Sigmoid colon (tissue), 7 donors: ENCODE results near the gene STRIP1. TPM values are rescaled to one million over a fixed set of nuclear protein-coding genes. Genes with fewer than 3 reads are reported as not detected.

ENCODE experiments used
- DNase-seq: peaks from one replicate; pipeline ENCODE4 v3.0.0-alpha.2; 2019
- H3K27ac ChIP-seq, 4 donors: fragments of 200-600 bp; sonication (generic); one replicate each; pipeline ENCODE4 v1.5.1; 2016 to 2019; ENCODE audit warnings: mild to moderate bottlenecking in 1 of 4
- H3K27me3 ChIP-seq, 3 donors: fragments of 200-600 bp; sonication (generic); one replicate each; pipeline ENCODE4 v1.5.1; 2019; ENCODE audit warnings: mild to moderate bottlenecking in 1 of 3
- H3K36me3 ChIP-seq, 4 donors: fragments of 200-600 bp; sonication (generic); one replicate each; pipeline ENCODE4 v1.5.1; 2016 to 2019
- H3K4me1 ChIP-seq, 4 donors: fragments of 200-600 bp; sonication (generic); one replicate each; pipeline ENCODE4 v1.5.1; 2017 to 2019
- H3K4me3 ChIP-seq, 4 donors: fragments of 200-600 bp; sonication (generic); one replicate each; pipeline ENCODE4 v1.5.1; 2017 to 2019; ENCODE audit warnings: mild to moderate bottlenecking in 2 of 4, moderate library complexity in 1 of 4
- H3K9me3 ChIP-seq, 4 donors: fragments of 200-600 bp in 3 of 4; sonication (generic) in 3 of 4; one replicate each; pipeline versions ENCODE4 v1.5.1 to v1.6.1; 2013 to 2019
- CTCF ChIP-seq, 4 experiments: fragments of 450-650 bp in 3 of 4; fragments of 200-600 bp in 1 of 4; IDR thresholded peaks; one replicate each; pipeline ENCODE4 v1.5.1; 2016 to 2019; ENCODE audit warnings: antibody characterized with exemption in 4 of 4, mild to moderate bottlenecking in 3 of 4, moderate library complexity in 2 of 4
- EP300 ChIP-seq, 4 donors: sonication (generic); formaldehyde crosslinking; IDR thresholded peaks; one replicate each; pipeline ENCODE4 v1.6.1; 2017; ENCODE audit warnings: antibody characterized with exemption in 4 of 4
- POLR2A ChIP-seq, 2 donors: fragments of 450-650 bp; IDR thresholded peaks; one replicate each; pipeline ENCODE4 v1.6.1; 2016; ENCODE audit warnings: antibody characterized with exemption in 2 of 2, mild to moderate bottlenecking in 2 of 2, moderate library complexity in 2 of 2
- POLR2AphosphoS5 ChIP-seq, 4 donors: sonication (generic); formaldehyde crosslinking; IDR thresholded peaks; one replicate each; pipeline ENCODE4 v1.6.1; 2017; ENCODE audit warnings: antibody characterized with exemption in 4 of 4
- WGBS, 2 donors: extraction: QIAGEN DNeasy Blood & Tissue Kit; methylation state at CpG; one replicate each; pipeline ENCODE4 v1.1.7; 2013; 5-methylcytosine and 5-hydroxymethylcytosine counted together
- intact Hi-C: fragments of 100-400 bp; cut with DNase I; formaldehyde crosslinking; loops from one replicate; pipeline ENCODE4 v1.15.1; 2023
- polyA plus RNA-seq, 3 donors: library from polyadenylated mRNA; stranded (reverse); fragments of 200-250 nt; gene quantifications; one replicate each; pipeline ENCODE4 v1.2.3, GENCODE V29; 2013
- total RNA-seq, 4 donors: library from RNA; depleted of rRNA; stranded (reverse); fragments of >200 nt; gene quantifications; one replicate each; pipeline ENCODE4 v1.1.0, GENCODE V29; 2016
- donor health status: healthy with polysubstance abuse.
- donor health status: Bipolar disorder and iron deficiency.
- donor health status: healthy.

Gene STRIP1
- total and polyA plus RNA-seq, 7 donors = 7.9 to 47.8 (median 32.8) TPM

- peaks cover 0 to 96% (median 81%) of the 10 kb centered on the region in 4 donors for H3K4me1 ChIP-seq
- no peak overlapping the region for H3K4me3 ChIP-seq
Measured at GRCh38 chr1:109994654-109995053, 39.8 kb upstream of the STRIP1 start.

GRCh38 chr1:109995536-109995935 lies 38.9 kb upstream of the STRIP1 start:
- H3K4me1 ChIP-seq = peaks cover 0 to 91% (median 78%) of the 10 kb centered on the region in 4 donors
- H3K27me3 ChIP-seq = no peaks in the 10 kb centered on the region
- no peaks in the 10 kb centered on the region for H3K9me3 ChIP-seq
- 76 to 97% methylated on average over 2 of the region's 2 CpGs for WGBS, 2 donors
- no peak overlapping the region for H3K4me3 ChIP-seq
- intact Hi-C loops = no loop called here
- no peak for DNase-seq
- H3K36me3 ChIP-seq = no peaks in the 10 kb centered on the region
- H3K27ac ChIP-seq = peak overlapping the region; percentile 74 to 81 (median 79)
- no peak for TF ChIP-seq POLR2A (IDR thresholded peaks at IDR 0.05)
- TF ChIP-seq CTCF (IDR thresholded peaks at IDR 0.05) = no peak
- TF ChIP-seq POLR2AphosphoS5 (IDR thresholded peaks at IDR 0.05) = no peak
- no peak for TF ChIP-seq EP300 (IDR thresholded peaks at IDR 0.05)

More at GRCh38 chr1:109994654-109995053, 39.8 kb upstream of the STRIP1 start:
- H3K27me3 ChIP-seq = no peaks in the 10 kb centered on the region
- no peak for DNase-seq
- peak in 3 of 4 donors; percentile 9 to 51 (median 24) for TF ChIP-seq POLR2AphosphoS5 (IDR thresholded peaks at IDR 0.05)
- TF ChIP-seq CTCF (IDR thresholded peaks at IDR 0.05) = no peak
- TF ChIP-seq POLR2A (IDR thresholded peaks at IDR 0.05) = no peak
- peak in 2 of 4 donors; percentile 11 to 26 for TF ChIP-seq EP300 (IDR thresholded peaks at IDR 0.05)
- H3K27ac ChIP-seq = peak overlapping the region; percentile 74 to 81 (median 79)
- WGBS, 2 donors = 24 to 58% methylated on average over 1 of the region's 1 CpG
- intact Hi-C loops = no loop called here
- H3K9me3 ChIP-seq = no peaks in the 10 kb centered on the region
- no peaks in the 10 kb centered on the region for H3K36me3 ChIP-seq

GRCh38 chr1:109996476-109996875 lies 37.9 kb upstream of the STRIP1 start:
- Histone ChIP-seq H3K27me3 (no peaks in the 10 kb centered on the region), H3K9me3 (no peaks in the 10 kb centered on the region), H3K4me3 (no peak overlapping the region), H3K4me1 (peaks cover 0 to 82% (median 69%) of the 10 kb centered on the region in 4 donors), H3K27ac (peak overlapping the region in 2 of 4 donors; percentile 50 to 77), H3K36me3 (no peaks in the 10 kb centered on the region)
- TF ChIP-seq POLR2A (IDR thresholded peaks at IDR 0.05) = no peak
- TF ChIP-seq EP300 (IDR thresholded peaks at IDR 0.05) = no peak
- TF ChIP-seq CTCF (IDR thresholded peaks at IDR 0.05) = no peak
- TF ChIP-seq POLR2AphosphoS5 (IDR thresholded peaks at IDR 0.05) = no peak
- WGBS, 2 donors = 85 to 88% methylated on average over 5 of the region's 5 CpGs
- intact Hi-C loops = no loop called here
- DNase-seq = no peak

- peaks cover 0 to 73% (median 61%) of the 10 kb centered on the region in 4 donors for H3K4me1 ChIP-seq
- no peaks in the 10 kb centered on the region for H3K36me3 ChIP-seq
- TF ChIP-seq POLR2AphosphoS5 (IDR thresholded peaks at IDR 0.05) (no peak), POLR2A (IDR thresholded peaks at IDR 0.05) (no peak), EP300 (IDR thresholded peaks at IDR 0.05) (no peak), CTCF (IDR thresholded peaks at IDR 0.05) (no peak)
- H3K27me3 ChIP-seq = no peaks in the 10 kb centered on the region
- H3K27ac ChIP-seq = peak overlapping the region in 2 of 4 donors; percentile 50 to 77
- 83 to 87% methylated on average over 7 of the region's 7 CpGs for WGBS, 2 donors
- no peaks in the 10 kb centered on the region for H3K9me3 ChIP-seq
- intact Hi-C loops = no loop called here
- DNase-seq = no peak
- H3K4me3 ChIP-seq = no peak overlapping the region
Measured at GRCh38 chr1:109997204-109997866, 37.1 kb upstream of the STRIP1 start.
